ENCODE data around the gene SLC7A6.

- no peak for TF ChIP-seq CTCF (IDR thresholded peaks at IDR 0.05 in 2 of 3, conservative IDR thresholded peaks at IDR 0.05 in 1 of 3; ENCODE audit: borderline replicate concordance in 1 of 3, insufficient read depth in 1 of 3, low read depth in 2 of 3, low read length in 2 of 3)
- no peak for TF ChIP-seq TCF7L2 (IDR thresholded peaks at IDR 0.05; ENCODE audit: borderline replicate concordance, extremely low read depth, insufficient read depth, insufficient read length)
These were observed 35.7 kb upstream of the SLC7A6 start for GRCh38 chr16:68228652-68229051.

Data from HCT116 (cell line).